ENCODE measurements around the gene RAPGEF3. TPM values are rescaled to one million over a fixed set of nuclear protein-coding genes. Genes with fewer than 3 reads are reported as not detected.

RAPGEF3 gene
- total and polyA plus RNA-seq, 2 of the 8 experiments (the other 6 are each of a cell fraction or from before 2014, with no cell fraction given), result 5.0 to 9.4 TPM

- Histone ChIP-seq H4K91ac (replicated peaks; ENCODE audit: insufficient read length, low read length) (no peak overlapping the region), H2BK120ac (replicated peaks; ENCODE audit: low read depth, low read length) (no peak overlapping the region), H4K20me1 (replicated peaks in 1 of 2; ENCODE audit: control insufficient read depth in 1 of 2, insufficient read depth in 2 of 2, low read length in 2 of 2) (peaks cover 7 to 15% of the 10 kb centered on the region in 2 experiments), H4K5ac (ENCODE audit: insufficient read length, low read depth, low read length) (no peak overlapping the region), H3K18ac (ENCODE audit: extremely low read depth, low read length) (no peak overlapping the region), H3K9me3 (ENCODE audit: insufficient read depth in 2 of 2, low read depth in 1 of 2, low read length in 1 of 2) (no peaks in the 10 kb centered on the region), H2AK5ac (ENCODE audit: low read depth, low read length) (no peak overlapping the region), H3K4me1 (replicated peaks in 1 of 4; ENCODE audit: control insufficient read depth in 3 of 4, insufficient read depth in 4 of 4, low read length in 3 of 4) (peaks cover 0 to 16% (median 9%) of the 10 kb centered on the region in 4 experiments; a peak in 6 of 7 replicates), H3K4me2 (ENCODE audit: insufficient read depth in 1 of 2, low read depth in 2 of 2, low read length in 2 of 2) (no peak overlapping the region), H4K8ac (ENCODE audit: extremely low read depth, insufficient read depth, low read length) (peak overlapping the region; percentile 19; the same call in 1 of the 2 replicates), H3K4ac (replicated peaks; ENCODE audit: insufficient read length, low read depth, low read length) (no peak overlapping the region), H3K23ac (ENCODE audit: insufficient read length) (no peak overlapping the region), H3K79me2 (ENCODE audit: control insufficient read depth in 1 of 2, insufficient read depth in 2 of 2, low read length in 2 of 2) (peaks cover 0 to 78% of the 10 kb centered on the region in 2 experiments; a peak in 2 of 4 replicates), H3K27me3 (replicated peaks in 1 of 4; ENCODE audit: control insufficient read depth in 3 of 4, extremely low read depth in 1 of 4, insufficient read depth in 3 of 4, low read length in 3 of 4) (no peaks in the 10 kb centered on the region), H2AFZ (ENCODE audit: low read length) (no peak overlapping the region), H3K36me3 (ENCODE audit: control insufficient read depth in 2 of 4, insufficient read depth in 4 of 4, low read length in 3 of 4) (peaks cover 0 to 2% (median 0%) of the 10 kb centered on the region in 4 experiments; a peak in 1 of 8 replicates), H3K23me2 (ENCODE audit: low read depth, low read length) (0 out of 2 replicates have a peak, but pooled peaks cover 1% of the 10 kb centered on the region), H2BK5ac (ENCODE audit: low read depth, low read length) (peak overlapping the region; percentile 35; the same call in 1 of the 2 replicates), H3K14ac (ENCODE audit: insufficient read length) (no peak overlapping the region), H2BK20ac (ENCODE audit: low read length) (no peak overlapping the region), H2BK15ac (ENCODE audit: low read length) (0 out of 2 replicates have a peak overlapping the region, but pooled peaks have one; percentile 46), H2BK12ac (ENCODE audit: low read depth, low read length) (no peak overlapping the region), H3K79me1 (ENCODE audit: low read depth, low read length) (peaks cover 8% of the 10 kb centered on the region; the same call in 1 of the 2 replicates), H3K56ac (replicated peaks; ENCODE audit: insufficient read length, low read depth, low read length) (no peak overlapping the region), H3K9ac (replicated peaks in 1 of 4; ENCODE audit: extremely low read depth in 1 of 4, low read depth in 3 of 4, low read length in 3 of 4) (no peak overlapping the region), H3K4me3 (ENCODE audit: extremely low read depth in 1 of 4, insufficient read depth in 2 of 4, low read depth in 3 of 4, low read length in 4 of 4) (no peak overlapping the region), H3K27ac (ENCODE audit: low read depth, low read length) (no peak overlapping the region)
- DNase-seq (ENCODE audit: low read depth in 1 of 2, low spot score in 2 of 2), result no peak
- WGBS, 2 experiments (ENCODE audit: extremely low coverage in 1 of 2, insufficient coverage in 1 of 2, insufficient read length in 1 of 2, insufficient replicate concordance in 2 of 2, low coverage in 1 of 2, low lambda C conversion rate in 2 of 2, missing lambda C conversion rate in 1 of 2), result 88% methylated on average over 12 of the region's 12 CpGs; no CpG with 5 or more reads in 1 of the 2 experiments
- TF ChIP-seq SUZ12 (IDR thresholded peaks at IDR 0.05; ENCODE audit: low read length), result no peak
- TF ChIP-seq BACH1 (IDR thresholded peaks at IDR 0.05; ENCODE audit: low read length), result no peak
- no peak for TF ChIP-seq EZH2 (IDR thresholded peaks at IDR 0.05; ENCODE audit: low read depth, low read length, severe bottlenecking)
- no peak for TF ChIP-seq GTF2F1 (IDR thresholded peaks at IDR 0.05; ENCODE audit: borderline replicate concordance, low read depth, low read length)
- no peak for TF ChIP-seq EP300 (IDR thresholded peaks at IDR 0.05; ENCODE audit: borderline replicate concordance in 1 of 2, low read depth in 2 of 2, low read length in 2 of 2)
- no peak for TF ChIP-seq RNF2 (IDR thresholded peaks at IDR 0.05; ENCODE audit: borderline replicate concordance, low read depth, low read length, missing control alignments, poor library complexity, severe bottlenecking)
- ChIA-PET CTCF (ENCODE audit: partially characterized antibody) (interaction anchor here (0.8 to 58.8 kb wide), 7 partner anchors 7 to 60 kb away, joined by 3 to 2001 read pairs (median 81); partner anchors contain the start of gene HDAC7), POLR2A (ENCODE audit: partially characterized antibody) (interaction anchor here (1.4 to 29.3 kb wide), 5 partner anchors 10 to 102 kb away, joined by 4 to 480 read pairs (median 5); partner anchors contain the start of gene VDR)
- no peak for FAIRE-seq
Observed at GRCh38 chr12:47803191-47803875, 44.7 kb upstream of the RAPGEF3 start.

Measured in H1 (cell line).